Stimulated activated CD8-positive, alpha-beta memory T cell treated with anti-CD3 and anti-CD28 coated beads, Interleukin-7, amount 100 ng/mL, for 48 hours (primary cell): ENCODE data around the gene CTPS1.

Experiments used
- DNase-seq, 2 donors: peaks; one replicate each; pipeline ENCODE4 v3.0.0-alpha.2; 2020; ENCODE audit warnings: low read depth in 1 of 2; ENCODE audit errors: extremely low read depth in 1 of 2

The CTPS1 gene

GRCh38 chr1:40988280-40988679 is 8.8 kb downstream of the CTPS1 start:
- no peak for DNase-seq

GRCh38 chr1:40989066-40989465 is 9.6 kb downstream of the CTPS1 start:
- no peak for DNase-seq

GRCh38 chr1:40997096-40997495 is 17.6 kb downstream of the CTPS1 start:
- no peak for DNase-seq

GRCh38 chr1:40998668-40999067 is 19.2 kb downstream of the CTPS1 start:
- DNase-seq: no peak

- DNase-seq: no peak
These were observed 23.7 kb downstream of the CTPS1 start for GRCh38 chr1:41003127-41003639.

GRCh38 chr1:41003640-41004220 is 24.2 kb downstream of the CTPS1 start:
- DNase-seq: peak; percentile 53 to 89

GRCh38 chr1:41005876-41006275 is 26.4 kb downstream of the CTPS1 start:
- no peak for DNase-seq

GRCh38 chr1:41006942-41007865 is 27.7 kb downstream of the CTPS1 start:
- no peak for DNase-seq

GRCh38 chr1:41009466-41009865 is 30.0 kb downstream of the CTPS1 start:
- DNase-seq: no peak

GRCh38 chr1:41010345-41010744 is 30.8 kb downstream of the CTPS1 start:
- no peak for DNase-seq

- DNase-seq: no peak
These were observed 33.5 kb downstream of the CTPS1 start for GRCh38 chr1:41013024-41013423.

- no peak for DNase-seq
These were observed 34.3 kb downstream of the CTPS1 start for GRCh38 chr1:41013796-41014195.

- no peak for DNase-seq
These were observed 35.4 kb downstream of the CTPS1 start for GRCh38 chr1:41014871-41015270.

GRCh38 chr1:41015281-41015896 is 35.9 kb downstream of the CTPS1 start:
- DNase-seq: no peak

GRCh38 chr1:41015897-41016470 is 36.5 kb downstream of the CTPS1 start:
- no peak for DNase-seq

GRCh38 chr1:41017141-41018017 is 37.9 kb downstream of the CTPS1 start:
- no peak for DNase-seq

GRCh38 chr1:41018018-41018410 is 38.5 kb downstream of the CTPS1 start:
- DNase-seq: no peak

GRCh38 chr1:41019353-41019745 is 39.9 kb downstream of the CTPS1 start:
- no peak for DNase-seq

- DNase-seq: no peak
These were observed 40.6 kb downstream of the CTPS1 start for GRCh38 chr1:41020109-41020576.

- no peak for DNase-seq
These were observed 41.2 kb downstream of the CTPS1 start for GRCh38 chr1:41020654-41021053.
